Esophagus squamous epithelium (tissue), 5 donors: ENCODE results near the gene EIF3B. TPM values are rescaled to one million over a fixed set of nuclear protein-coding genes. Genes with fewer than 3 reads are reported as not detected.

Experiments used
- DNase-seq: peaks from one replicate; lab custom pipeline; 2025; lab: John Stamatoyannopoulos, UW
- H3K27ac ChIP-seq, 4 donors: fragments of 200-600 bp; sonication (generic); one replicate each; pipeline ENCODE4 v1.5.1; 2016 to 2019; ENCODE audit warnings: mild to moderate bottlenecking in 1 of 4
- H3K27me3 ChIP-seq, 4 donors: fragments of 200-600 bp; sonication (generic); 1 replicate in 3 of 4; 2 replicates in 1 of 4; pipeline versions ENCODE4 v1.5.1 to v1.6.0; 2017 to 2021; ENCODE audit warnings: antibody characterized with exemption in 1 of 4
- H3K36me3 ChIP-seq, 3 donors: fragments of 200-600 bp; sonication (generic); one replicate each; pipeline ENCODE4 v1.5.1; 2016 to 2019
- H3K4me1 ChIP-seq, 3 donors: fragments of 200-600 bp; sonication (generic); one replicate each; pipeline ENCODE4 v1.5.1; 2017 to 2019
- H3K4me3 ChIP-seq, 4 donors: fragments of 200-600 bp; sonication (generic); 1 replicate in 3 of 4; 2 replicates in 1 of 4; pipeline ENCODE4 v1.5.1; 2016 to 2019; ENCODE audit warnings: mild to moderate bottlenecking in 2 of 4, moderate library complexity in 1 of 4
- H3K9me3 ChIP-seq, 3 donors: fragments of 200-600 bp; sonication (generic); one replicate each; pipeline ENCODE4 v1.5.1; 2016 to 2019
- CTCF ChIP-seq, 6 experiments: fragments of 450-650 bp in 4 of 6; fragments of 200-600 bp in 2 of 6; sonication (generic) in 2 of 6; IDR thresholded peaks; one replicate each; pipeline ENCODE4 v1.5.1; 2016 to 2019; ENCODE audit warnings: antibody characterized with exemption in 6 of 6, mild to moderate bottlenecking in 4 of 6, moderate library complexity in 4 of 6
- POLR2A ChIP-seq, 4 donors: fragments of 450-650 bp; IDR thresholded peaks; one replicate each; pipeline ENCODE4 v1.6.1; 2017; ENCODE audit warnings: antibody characterized with exemption in 4 of 4, mild to moderate bottlenecking in 4 of 4, moderate library complexity in 3 of 4
- WGBS, 2 donors: methylation state at CpG; one replicate each; pipeline ENCODE4 v1.1.5; 2018; 5-methylcytosine and 5-hydroxymethylcytosine counted together
- intact Hi-C: fragments of 100-400 bp; cut with DNase I; formaldehyde crosslinking; loops from one replicate; pipeline ENCODE4 v1.15.0; 2022
- total RNA-seq, 4 donors: library from RNA; depleted of rRNA; stranded (reverse); fragments of >200 nt; gene quantifications; one replicate each; pipeline ENCODE4 v1.1.0, GENCODE V29; 2016
- donor health status: DM: yes; HTN: yes; CAD: no.

The EIF3B gene
- total RNA-seq, 4 donors from 2014 or later = 127 to 155 (median 136) TPM

DNA sequence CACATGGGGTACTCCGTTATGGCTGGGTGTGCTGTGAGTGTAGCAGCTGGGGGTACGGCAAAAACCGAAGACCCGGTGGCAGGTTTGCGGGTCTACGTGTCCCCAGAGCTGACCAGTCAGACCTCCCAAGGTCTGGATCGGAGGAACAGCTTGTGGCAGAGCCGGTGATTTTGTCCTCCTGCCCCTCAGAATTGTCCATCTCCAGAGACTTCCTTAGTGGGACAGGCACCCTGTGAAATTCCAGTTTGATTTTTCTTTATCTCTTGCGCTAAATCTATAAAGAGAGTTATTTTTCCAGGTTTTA lies 1.0 kb downstream of the EIF3B start:
- intact Hi-C loops = loop anchor here (10.0 kb wide), 1 partner anchor 111 kb away; the partner anchor contains the start of genes MRM2 and NUDT1

DNA sequence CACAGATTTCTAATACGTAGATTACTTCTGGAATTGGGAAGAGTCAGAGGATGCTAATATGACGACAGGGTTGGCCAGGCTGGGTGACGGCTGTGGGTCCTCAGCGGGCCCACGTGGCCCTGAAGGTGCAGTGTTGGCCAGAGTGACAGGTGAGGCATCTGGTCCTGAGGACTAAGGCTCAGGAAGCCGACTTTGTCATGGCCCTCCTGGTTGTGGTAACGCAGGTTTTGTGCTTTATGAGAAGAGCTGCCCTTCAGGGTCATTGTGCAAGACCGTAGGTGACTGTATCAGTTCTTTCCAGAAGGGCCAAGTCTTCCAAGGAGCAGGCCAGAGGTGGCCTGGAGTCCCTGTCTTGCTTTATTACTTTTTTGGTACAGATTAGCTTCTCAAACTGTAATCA lies 2.5 kb downstream of the EIF3B start:
- Histone ChIP-seq H3K27ac (no peak overlapping the region), H3K4me1 (peaks cover 33 to 81% (median 46%) of the 10 kb centered on the region in 3 donors), H3K4me3 (peak overlapping the region in 1 of 4 donors; percentile 15), H3K27me3 (no peaks in the 10 kb centered on the region), H3K9me3 (no peaks in the 10 kb centered on the region), H3K36me3 (peaks cover 9 to 49% (median 12%) of the 10 kb centered on the region in 3 donors)
- DNase-seq = no peak
- TF ChIP-seq CTCF (IDR thresholded peaks at IDR 0.05) (no peak), POLR2A (IDR thresholded peaks at IDR 0.05) (no peak)
- WGBS, 2 donors = 49 to 56% methylated on average over 8 of the region's 8 CpGs
- intact Hi-C loops = loop anchor here (10.0 kb wide), 1 partner anchor 112 kb away; the partner anchor contains the start of genes MRM2 and NUDT1

More for the DNA sequence above, 1.0 kb downstream of the EIF3B start:
- TF ChIP-seq CTCF (IDR thresholded peaks at IDR 0.05) (no peak), POLR2A (IDR thresholded peaks at IDR 0.05) (no peak)
- peak overlapping the region; percentile 95 to 99 (median 98) for H3K27ac ChIP-seq
- no peak for DNase-seq
- no peaks in the 10 kb centered on the region for H3K9me3 ChIP-seq
- 1 to 5% methylated on average over 9 of the region's 9 CpGs for WGBS, 2 donors
- no peaks in the 10 kb centered on the region for H3K27me3 ChIP-seq
- peaks cover 0 to 34% (median 2%) of the 10 kb centered on the region in 3 donors for H3K36me3 ChIP-seq
- peak overlapping the region; percentile 78 to 99 (median 96) for H3K4me3 ChIP-seq
- H3K4me1 ChIP-seq = peaks cover 33 to 68% (median 42%) of the 10 kb centered on the region in 3 donors

DNA sequence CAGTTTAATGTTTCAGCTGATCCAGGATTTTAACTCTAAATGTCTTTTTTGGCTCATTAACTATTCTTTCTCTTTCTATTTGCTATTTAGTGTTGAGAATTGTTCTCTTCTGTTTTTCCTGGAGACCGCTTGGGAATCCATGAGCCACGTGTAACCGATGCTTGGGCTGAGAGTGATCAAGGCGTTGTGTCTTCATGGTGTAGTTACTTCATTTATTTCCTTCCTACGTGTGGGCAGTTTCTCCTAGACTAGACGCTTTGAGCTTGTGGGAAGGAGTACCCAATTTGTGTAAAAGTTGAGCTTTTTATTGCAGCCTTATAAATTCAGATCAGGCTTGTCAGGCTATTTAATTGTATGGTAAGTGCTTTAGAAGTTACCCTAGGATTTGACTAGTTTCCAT lies 2.9 kb downstream of the EIF3B start:
- DNase-seq = no peak
- no peaks in the 10 kb centered on the region for H3K9me3 ChIP-seq
- peak overlapping the region in 1 of 4 donors; percentile 15 for H3K4me3 ChIP-seq
- no peak overlapping the region for H3K27ac ChIP-seq
- WGBS, 2 donors = 44 to 60% methylated on average over 6 of the region's 6 CpGs
- H3K36me3 ChIP-seq = peaks cover 13 to 53% (median 16%) of the 10 kb centered on the region in 3 donors
- no peaks in the 10 kb centered on the region for H3K27me3 ChIP-seq
- intact Hi-C loops = loop anchor here (10.0 kb wide), 1 partner anchor 113 kb away; the partner anchor contains the start of genes MRM2 and NUDT1
- H3K4me1 ChIP-seq = peaks cover 33 to 79% (median 46%) of the 10 kb centered on the region in 3 donors
- TF ChIP-seq CTCF (IDR thresholded peaks at IDR 0.05) = no peak
- TF ChIP-seq POLR2A (IDR thresholded peaks at IDR 0.05) = no peak

DNA sequence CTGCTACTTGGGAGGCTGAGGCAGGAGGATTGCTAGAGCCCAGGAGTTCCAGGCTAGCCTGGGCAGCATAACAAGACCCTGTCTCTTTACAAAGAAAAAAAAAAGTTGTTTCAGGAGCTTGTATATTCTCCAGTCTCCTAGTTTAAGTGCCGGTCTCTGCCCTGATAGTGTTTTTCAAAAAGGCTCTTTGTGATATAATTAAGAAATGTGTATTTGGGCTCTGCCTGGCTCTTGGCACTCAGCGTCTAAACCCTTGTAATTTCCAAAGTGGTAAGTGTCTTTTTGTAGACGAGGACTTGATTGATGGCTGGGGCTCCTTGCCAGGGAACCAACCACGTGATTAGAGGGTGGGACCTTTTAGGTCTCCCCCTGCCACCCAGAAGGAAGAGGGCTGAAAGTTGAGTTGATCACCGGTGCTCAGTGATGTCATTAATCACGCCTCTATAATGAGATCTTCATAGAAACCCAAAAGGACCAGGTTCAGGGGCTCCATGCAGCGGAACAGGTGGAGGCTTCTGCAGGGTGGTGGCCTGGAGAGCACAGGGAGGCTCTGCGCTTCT lies 4.4 kb downstream of the EIF3B start:
- H3K4me1 ChIP-seq = peaks cover 26 to 67% (median 40%) of the 10 kb centered on the region in 3 donors
- 42 to 54% methylated on average over 6 to 7 of the region's 8 CpGs for WGBS, 2 donors

More for the DNA sequence above, 4.4 kb downstream of the EIF3B start:
- Histone ChIP-seq H3K27me3 (no peaks in the 10 kb centered on the region), H3K36me3 (peaks cover 19 to 68% (median 29%) of the 10 kb centered on the region in 3 donors), H3K27ac (no peak overlapping the region), H3K4me3 (no peak overlapping the region), H3K9me3 (no peaks in the 10 kb centered on the region)
- DNase-seq = no peak
- intact Hi-C loops = loop anchor here (10.0 kb wide), 1 partner anchor 114 kb away; the partner anchor contains the start of genes MRM2 and NUDT1
- no peak for TF ChIP-seq POLR2A (IDR thresholded peaks at IDR 0.05)
- TF ChIP-seq CTCF (IDR thresholded peaks at IDR 0.05) = no peak
